LNCAP (cell line): ENCODE results near the gene GLIS1.

Source experiments
- CTCF ChIP-seq: fragments of 450-650 bp; IDR thresholded peaks from 2 replicates; pipeline ENCODE4 v1.5.1; 2017; ENCODE audit warnings: mild to moderate bottlenecking

GLIS1 gene

GRCh38 chr1:53690411-53690810, 48.6 kb downstream of the GLIS1 start:
- no peak for TF ChIP-seq CTCF

GRCh38 chr1:53689736-53690326, 49.1 kb downstream of the GLIS1 start:
- no peak for TF ChIP-seq CTCF

DNA sequence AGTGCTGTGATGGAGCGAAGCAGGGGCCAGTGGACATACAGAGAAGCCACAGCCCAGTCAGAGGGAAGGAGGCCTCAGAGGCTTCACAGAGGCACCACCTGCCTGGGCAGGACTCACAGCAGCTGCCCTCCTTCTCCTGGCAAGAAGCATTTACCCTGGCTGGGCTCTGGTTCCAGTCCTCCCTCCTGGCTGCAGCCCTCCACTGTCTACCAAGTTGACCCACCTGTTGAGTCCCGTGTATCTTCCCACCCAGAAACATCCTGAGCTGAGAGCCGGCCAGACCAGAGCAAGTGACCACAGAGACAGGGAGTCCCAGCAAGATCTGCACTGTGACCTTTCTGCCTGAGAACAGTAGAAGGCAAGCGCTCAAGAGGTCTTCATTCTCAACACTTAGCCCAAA, 49.7 kb downstream of the GLIS1 start:
- TF ChIP-seq CTCF: no peak

DNA sequence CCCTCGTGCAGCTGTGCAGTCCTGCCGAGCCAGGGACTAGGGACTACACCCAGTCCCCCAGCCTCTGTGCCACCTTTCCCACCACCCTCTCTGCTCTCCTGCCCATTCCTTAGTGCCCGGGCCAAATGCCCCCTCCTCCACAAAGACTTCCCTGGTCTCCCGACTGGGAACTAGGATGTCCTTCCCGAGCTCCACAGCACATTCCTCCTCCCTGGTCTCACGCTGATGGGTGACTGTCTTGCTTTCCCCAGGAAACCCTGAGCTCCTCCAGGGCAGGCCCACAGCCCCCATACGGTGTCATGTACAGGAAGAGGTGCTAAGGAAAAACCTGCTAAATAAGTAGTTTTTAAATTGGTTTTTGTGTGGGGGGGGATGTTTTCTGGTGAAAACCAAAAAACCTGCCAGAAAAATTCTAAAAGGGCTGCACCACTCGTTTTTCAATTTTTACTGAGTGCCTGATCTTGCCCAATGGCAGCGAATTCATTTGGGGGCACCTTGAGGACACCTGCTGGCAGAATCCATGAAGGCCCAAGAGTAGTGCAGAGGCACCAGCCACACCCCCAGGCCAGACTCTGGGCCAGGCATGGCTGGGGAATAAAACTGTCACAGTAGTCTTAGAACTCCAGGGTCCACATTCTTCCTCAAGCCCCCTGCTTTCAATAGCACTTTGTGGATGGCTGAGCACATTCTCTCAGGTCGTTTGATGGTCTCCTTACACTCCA, 50.4 kb downstream of the GLIS1 start:
- TF ChIP-seq CTCF: no peak

DNA sequence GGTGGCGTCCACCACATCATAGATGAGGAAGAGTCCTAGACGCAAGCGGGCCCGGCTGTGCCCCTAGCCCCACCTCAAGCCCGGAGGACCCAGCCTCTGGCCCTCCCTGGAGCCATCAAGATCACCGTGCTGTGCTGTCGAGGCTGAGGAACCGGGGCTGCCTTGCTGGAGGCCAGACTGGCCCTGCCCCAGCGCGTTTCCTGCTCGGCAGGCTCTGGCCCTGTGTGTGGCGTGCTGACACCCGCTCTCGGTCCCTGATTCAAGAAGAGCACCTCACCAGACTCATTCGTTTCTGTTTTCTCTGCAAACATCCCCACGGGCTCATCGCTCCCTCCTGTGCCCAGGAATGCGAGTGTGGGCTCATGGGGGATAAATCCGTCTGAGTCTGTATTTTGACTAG, 51.1 kb downstream of the GLIS1 start:
- TF ChIP-seq CTCF: no peak

DNA sequence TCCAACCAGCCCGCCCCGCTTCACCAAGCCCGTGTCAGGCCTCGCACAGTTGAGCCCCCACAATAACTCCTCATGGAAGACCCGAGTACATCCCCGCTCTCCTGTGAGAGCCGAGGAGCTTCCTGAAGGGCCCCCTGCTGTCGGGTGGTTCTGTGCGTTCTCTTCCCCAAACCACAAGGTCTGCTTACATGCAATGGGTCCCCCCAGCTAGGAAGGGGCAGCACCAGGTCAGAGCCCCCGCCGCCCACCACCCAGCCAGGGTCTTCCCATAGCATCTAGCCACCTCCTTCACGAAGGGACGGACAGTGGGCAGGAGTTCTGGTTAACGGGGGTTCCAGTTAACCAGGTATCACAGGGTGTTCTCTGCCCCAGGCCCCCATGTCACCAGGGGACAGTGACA, 51.5 kb downstream of the GLIS1 start:
- no peak for TF ChIP-seq CTCF

- no peak for TF ChIP-seq CTCF
Observed at GRCh38 chr1:53686965-53687267, 52.0 kb downstream of the GLIS1 start.
